ENCODE measurements around the gene PPP1R14D. TPM values are rescaled to one million over a fixed set of nuclear protein-coding genes. Genes with fewer than 3 reads are reported as not detected.

The PPP1R14D gene
- total RNA-seq, 1 donor from 2014 or later, result not detected

DNA sequence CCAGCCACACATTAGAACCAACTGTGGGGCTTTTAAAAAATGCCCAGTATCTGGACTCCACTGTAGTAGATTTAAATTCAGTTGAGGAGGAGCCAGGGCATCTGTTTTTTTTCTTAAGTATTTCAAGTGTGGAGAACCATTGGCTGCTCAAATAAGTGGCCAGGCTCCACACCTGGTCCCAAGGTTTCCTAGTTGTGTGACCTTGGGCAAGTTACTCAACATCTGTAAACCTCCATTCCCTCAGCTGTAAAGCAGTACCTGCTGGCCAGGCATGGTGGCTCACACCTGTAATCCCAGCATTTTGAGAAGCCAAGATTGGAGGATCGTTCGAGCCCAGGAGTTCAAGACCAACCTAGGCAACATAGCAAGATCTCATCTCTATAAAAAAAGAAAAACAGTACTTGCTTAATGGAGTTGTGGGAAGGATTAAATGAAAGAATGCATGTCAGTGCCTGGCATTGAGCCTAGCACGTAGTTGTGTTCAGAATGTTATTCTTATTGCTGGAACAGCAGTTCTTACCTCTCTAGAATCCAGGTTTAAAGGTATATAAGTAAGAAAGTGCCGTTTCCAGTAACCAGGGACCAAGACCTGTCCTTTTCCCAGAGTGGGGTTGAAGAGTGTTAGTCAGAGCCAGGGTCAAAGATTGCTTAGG is 2.0 kb downstream of the PPP1R14D start:
- Mint-ChIP-seq H3K9me3 (no peaks in the 10 kb centered on the region), H3K27me3 (ENCODE audit: insufficient read depth) (peaks cover 5% of the 10 kb centered on the region), H3K27ac (no peak overlapping the region), H3K4me3 (no peak overlapping the region), H3K36me3 (ENCODE audit: low read depth) (no peaks in the 10 kb centered on the region), H3K4me1 (ENCODE audit: low read depth) (peaks cover 4% of the 10 kb centered on the region)
- DNase-seq (ENCODE audit: low spot score), result no peak
- intact Hi-C loops (cut with micrococcal nuclease), result no loop called here

DNA sequence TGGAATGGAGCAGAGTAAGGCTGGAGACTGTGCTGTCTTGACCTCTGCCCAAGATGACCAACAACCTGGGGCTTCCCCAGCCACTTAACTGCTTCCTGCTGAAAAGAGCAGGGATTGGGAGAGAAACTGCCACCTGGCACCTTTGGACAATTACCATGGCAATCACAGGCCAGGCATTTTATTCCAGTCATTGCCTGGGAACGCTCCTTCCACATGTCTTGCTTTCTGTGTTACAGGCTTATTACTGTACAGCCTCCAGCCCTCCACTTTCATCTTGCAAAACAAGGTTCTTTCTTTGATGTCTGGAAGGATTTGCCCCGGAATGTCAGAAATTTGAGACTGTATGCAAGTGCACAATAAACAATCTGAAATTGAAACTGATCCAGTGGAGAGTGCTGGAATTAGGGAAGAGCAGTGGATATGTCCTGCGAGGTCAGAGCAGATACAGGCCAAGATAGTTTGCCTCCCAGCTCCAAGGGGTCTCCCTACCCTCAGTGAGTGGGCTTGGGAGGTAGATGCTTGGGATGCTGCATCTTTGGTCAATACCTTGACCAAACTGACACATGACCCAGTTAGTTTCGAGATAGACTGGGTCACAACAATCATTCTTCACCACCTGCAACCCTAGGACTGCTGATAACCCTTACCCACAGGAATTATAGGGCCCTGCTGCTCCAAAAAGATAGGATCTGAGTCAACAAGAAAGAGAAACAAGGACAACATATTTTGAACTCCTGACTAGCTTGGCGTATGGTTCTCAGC is 2.7 kb downstream of the PPP1R14D start:
- Mint-ChIP-seq H3K9me3 (no peaks in the 10 kb centered on the region), H3K4me1 (ENCODE audit: low read depth) (peaks cover 4% of the 10 kb centered on the region), H3K27ac (no peak overlapping the region), H3K36me3 (ENCODE audit: low read depth) (no peaks in the 10 kb centered on the region), H3K4me3 (no peak overlapping the region), H3K27me3 (ENCODE audit: insufficient read depth) (peaks cover 5% of the 10 kb centered on the region)
- intact Hi-C loops (cut with micrococcal nuclease), result no loop called here
- no peak for DNase-seq (ENCODE audit: low spot score)

DNA sequence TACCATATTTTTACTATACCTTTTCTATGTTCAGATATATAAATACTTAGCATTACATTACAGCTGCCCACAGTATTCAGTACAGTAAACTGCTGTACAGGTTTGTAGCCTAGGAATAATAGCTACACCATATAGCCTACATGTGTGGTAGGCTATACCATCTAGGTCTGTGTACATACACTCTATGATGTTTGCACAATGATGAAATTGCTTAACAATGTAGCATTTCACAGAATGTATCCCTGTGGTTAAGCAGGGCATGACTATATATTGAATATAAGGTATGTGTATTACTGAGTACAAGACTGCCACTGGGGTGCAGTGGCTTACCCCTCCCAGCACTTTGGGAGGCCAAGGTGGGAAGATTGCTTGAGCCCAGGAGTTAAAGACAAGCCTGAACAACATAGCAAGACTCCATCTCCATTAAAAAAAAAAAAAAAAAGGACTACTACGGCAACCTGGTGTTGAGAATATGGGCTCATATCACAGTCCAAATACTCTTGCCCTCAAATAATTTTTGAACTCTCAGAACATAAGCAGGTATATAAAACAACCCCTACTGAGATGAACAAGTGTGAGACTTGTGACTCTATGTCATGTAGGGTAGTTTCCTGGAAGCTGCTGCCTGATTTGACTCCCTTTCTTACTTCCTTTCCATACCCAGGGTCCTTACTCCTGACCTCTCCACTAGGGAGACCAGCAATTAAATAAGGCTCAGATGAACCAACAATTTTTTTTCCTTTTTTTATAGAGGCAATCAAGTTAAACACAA is 4.8 kb downstream of the PPP1R14D start:
- H3K4me3 Mint-ChIP-seq, result no peak overlapping the region
- intact Hi-C loops (cut with micrococcal nuclease), result no loop called here
- no peak overlapping the region for H3K27ac Mint-ChIP-seq
- no peaks in the 10 kb centered on the region for H3K36me3 Mint-ChIP-seq (ENCODE audit: low read depth)
- H3K27me3 Mint-ChIP-seq (ENCODE audit: insufficient read depth), result peaks cover 5% of the 10 kb centered on the region
- DNase-seq (ENCODE audit: low spot score), result no peak
- no peaks in the 10 kb centered on the region for H3K9me3 Mint-ChIP-seq
- peaks cover 4% of the 10 kb centered on the region for H3K4me1 Mint-ChIP-seq (ENCODE audit: low read depth)

DNA sequence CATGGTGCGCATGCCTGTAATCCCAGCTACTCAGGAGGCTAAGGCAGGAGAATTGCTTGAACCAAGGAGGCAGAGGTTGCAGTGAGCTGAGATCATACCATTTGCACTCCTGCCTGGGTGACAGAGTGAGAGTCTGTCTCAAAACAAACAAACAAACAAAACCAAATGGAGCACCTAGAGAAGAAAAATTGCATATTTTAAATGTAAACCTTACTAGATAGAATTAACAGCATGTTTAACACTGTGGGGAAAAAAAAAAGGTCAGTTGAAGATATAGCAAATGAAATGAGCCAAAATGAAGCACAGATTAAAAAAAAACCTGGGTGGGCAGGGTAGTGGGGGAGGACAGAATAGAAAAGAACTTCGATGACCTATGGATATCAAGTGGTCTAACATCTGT is 7.3 kb downstream of the PPP1R14D start:
- Mint-ChIP-seq H3K27me3 (ENCODE audit: insufficient read depth) (no peaks in the 10 kb centered on the region), H3K4me3 (no peak overlapping the region), H3K9me3 (no peaks in the 10 kb centered on the region), H3K27ac (no peak overlapping the region), H3K36me3 (ENCODE audit: low read depth) (no peaks in the 10 kb centered on the region), H3K4me1 (ENCODE audit: low read depth) (peaks cover 4% of the 10 kb centered on the region)
- intact Hi-C loops (cut with micrococcal nuclease), result no loop called here
- no peak for DNase-seq (ENCODE audit: low spot score)

DNA sequence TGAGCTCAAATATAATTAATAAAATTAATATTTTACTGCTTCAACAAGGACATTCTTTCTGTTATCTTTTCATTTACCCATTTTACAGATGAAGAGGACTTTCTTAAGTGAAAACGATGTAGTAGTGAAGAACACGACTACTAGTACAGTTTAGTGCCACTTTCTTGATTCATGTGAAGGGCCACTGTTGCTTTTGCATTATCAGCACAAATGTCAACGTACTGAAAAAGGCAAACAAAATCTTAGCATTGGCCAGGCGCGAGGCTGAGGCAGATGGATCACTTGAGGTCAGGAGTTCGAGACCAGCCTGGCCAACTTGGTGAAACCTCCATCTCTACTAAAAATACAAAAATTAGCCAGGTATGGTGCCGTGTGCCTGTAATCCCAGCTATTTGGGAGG is 9.5 kb downstream of the PPP1R14D start:
- intact Hi-C loops (cut with micrococcal nuclease), result no loop called here
- Mint-ChIP-seq H3K27me3 (ENCODE audit: insufficient read depth) (no peaks in the 10 kb centered on the region), H3K4me3 (no peak overlapping the region), H3K27ac (no peak overlapping the region), H3K9me3 (no peaks in the 10 kb centered on the region), H3K36me3 (ENCODE audit: low read depth) (peaks cover 11% of the 10 kb centered on the region), H3K4me1 (ENCODE audit: low read depth) (peaks cover 3% of the 10 kb centered on the region)
- no peak for DNase-seq (ENCODE audit: low spot score)

DNA sequence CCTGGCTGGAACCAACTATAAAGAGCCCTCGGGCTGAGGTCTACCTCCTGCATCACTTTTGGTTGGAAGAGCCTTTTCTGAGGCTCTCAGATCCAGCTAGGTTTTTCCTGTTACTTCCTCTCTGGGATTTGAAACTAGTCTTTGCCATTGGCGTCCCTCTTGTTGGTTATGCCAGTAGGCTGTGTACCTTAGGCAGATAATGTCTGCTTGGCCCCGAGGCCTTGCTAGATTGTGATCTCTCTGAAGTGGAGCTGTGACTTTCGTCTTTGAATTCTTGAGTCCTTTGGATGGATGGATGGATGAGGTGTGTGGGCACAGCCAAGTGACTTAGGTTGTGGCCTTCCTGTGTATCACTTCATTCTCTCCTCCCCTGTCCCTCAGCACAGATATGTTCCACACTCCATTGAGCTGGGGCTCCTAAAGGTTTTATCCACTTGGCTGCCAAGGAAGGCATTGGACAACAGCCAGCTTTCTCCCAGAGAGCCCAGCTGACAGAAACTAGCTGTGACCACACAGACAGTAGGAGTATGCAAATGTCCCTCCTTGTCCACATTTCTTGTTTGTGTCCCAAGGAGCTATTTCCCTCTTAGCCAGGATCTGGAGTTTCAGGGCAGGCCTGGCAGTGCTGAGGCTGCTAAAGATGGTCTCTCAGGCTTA is 13.3 kb downstream of the PPP1R14D start:
- Mint-ChIP-seq H3K27me3 (ENCODE audit: insufficient read depth) (no peaks in the 10 kb centered on the region), H3K27ac (no peak overlapping the region), H3K4me1 (ENCODE audit: low read depth) (no peaks in the 10 kb centered on the region), H3K9me3 (no peaks in the 10 kb centered on the region), H3K36me3 (ENCODE audit: low read depth) (peaks cover 26% of the 10 kb centered on the region), H3K4me3 (no peak overlapping the region)
- intact Hi-C loops (cut with micrococcal nuclease), result no loop called here
- DNase-seq (ENCODE audit: low spot score), result no peak

DNA sequence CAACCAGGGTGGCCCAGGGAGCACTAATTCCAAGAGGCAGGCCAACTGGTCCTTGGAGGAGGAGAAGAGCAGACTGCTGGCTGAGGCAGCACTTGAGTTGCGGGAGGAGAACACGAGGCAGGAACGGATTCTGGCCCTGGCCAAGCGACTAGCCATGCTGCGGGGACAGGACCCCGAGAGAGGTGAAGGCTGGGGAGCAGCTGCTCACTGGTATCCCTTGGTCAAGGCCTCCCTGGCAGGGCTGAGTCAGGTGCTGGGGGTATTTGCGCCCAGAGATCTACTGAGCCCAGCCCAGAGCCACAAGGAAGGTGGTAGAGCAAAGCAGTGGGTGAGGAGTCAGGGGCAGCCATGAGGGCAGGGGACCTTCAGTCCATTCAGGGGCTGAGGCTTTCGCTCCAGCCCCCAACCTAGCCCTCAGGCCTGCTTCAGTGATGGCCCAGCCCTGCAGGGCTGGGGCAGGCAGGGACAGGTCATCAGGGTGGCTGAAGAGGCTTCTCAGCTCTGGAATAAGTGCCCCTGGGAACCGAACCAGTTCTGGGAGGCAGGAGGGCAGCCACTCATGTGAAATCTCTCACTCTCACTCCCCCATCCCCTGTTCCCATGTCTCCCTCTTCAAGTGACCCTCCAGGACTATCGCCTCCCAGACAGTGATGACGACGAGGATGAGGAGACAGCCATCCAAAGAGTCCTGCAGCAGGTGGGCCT is 15.6 kb downstream of the PPP1R14D start:
- peaks cover 26% of the 10 kb centered on the region for H3K36me3 Mint-ChIP-seq (ENCODE audit: low read depth)
- peaks cover 11% of the 10 kb centered on the region for H3K4me1 Mint-ChIP-seq (ENCODE audit: low read depth)
- no peaks in the 10 kb centered on the region for H3K27me3 Mint-ChIP-seq (ENCODE audit: insufficient read depth)
- intact Hi-C loops (cut with micrococcal nuclease), result no loop called here
- H3K9me3 Mint-ChIP-seq, result no peaks in the 10 kb centered on the region
- no peak overlapping the region for H3K27ac Mint-ChIP-seq
- H3K4me3 Mint-ChIP-seq, result no peak overlapping the region
- no peak for DNase-seq (ENCODE audit: low spot score)

DNA sequence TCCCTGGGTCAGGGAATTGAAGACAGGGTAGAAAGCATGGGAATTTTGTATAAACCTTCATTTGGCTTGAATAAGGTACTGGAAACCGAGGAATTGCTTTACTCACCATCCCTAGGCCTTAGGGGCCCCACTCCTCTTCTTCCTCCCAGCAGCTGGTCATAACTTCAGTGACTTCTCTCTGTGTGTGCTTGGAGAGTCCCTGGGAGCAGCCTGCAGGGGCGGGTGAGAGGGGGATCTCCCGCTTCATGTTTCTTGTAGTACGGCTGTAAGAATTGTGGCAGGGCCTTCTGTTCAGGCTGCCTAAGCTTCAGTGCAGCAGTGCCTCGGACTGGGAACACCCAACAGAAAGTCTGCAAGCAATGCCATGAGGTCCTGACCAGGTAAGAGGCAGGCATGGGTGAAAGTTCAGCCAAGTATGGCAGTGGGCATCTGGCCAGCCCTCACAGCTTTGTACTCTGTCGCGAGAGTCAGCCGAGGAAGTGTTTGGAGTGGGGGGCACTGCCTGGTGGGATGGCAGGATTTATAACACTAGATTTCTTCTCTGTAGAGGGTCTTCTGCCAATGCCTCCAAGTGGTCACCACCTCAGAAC is 19.6 kb downstream of the PPP1R14D start:
- Mint-ChIP-seq H3K27me3 (ENCODE audit: insufficient read depth) (no peaks in the 10 kb centered on the region), H3K27ac (no peak overlapping the region), H3K36me3 (ENCODE audit: low read depth) (peaks cover 16% of the 10 kb centered on the region), H3K4me1 (ENCODE audit: low read depth) (peaks cover 17% of the 10 kb centered on the region), H3K9me3 (no peaks in the 10 kb centered on the region), H3K4me3 (peak overlapping the region; percentile 93)
- DNase-seq (ENCODE audit: low spot score), result no peak
- intact Hi-C loops (cut with micrococcal nuclease), result loop anchor here (5.0 kb wide), 2 partner anchors 48 to 143 kb away; partner anchors contain the start of gene CHAC1

DNA sequence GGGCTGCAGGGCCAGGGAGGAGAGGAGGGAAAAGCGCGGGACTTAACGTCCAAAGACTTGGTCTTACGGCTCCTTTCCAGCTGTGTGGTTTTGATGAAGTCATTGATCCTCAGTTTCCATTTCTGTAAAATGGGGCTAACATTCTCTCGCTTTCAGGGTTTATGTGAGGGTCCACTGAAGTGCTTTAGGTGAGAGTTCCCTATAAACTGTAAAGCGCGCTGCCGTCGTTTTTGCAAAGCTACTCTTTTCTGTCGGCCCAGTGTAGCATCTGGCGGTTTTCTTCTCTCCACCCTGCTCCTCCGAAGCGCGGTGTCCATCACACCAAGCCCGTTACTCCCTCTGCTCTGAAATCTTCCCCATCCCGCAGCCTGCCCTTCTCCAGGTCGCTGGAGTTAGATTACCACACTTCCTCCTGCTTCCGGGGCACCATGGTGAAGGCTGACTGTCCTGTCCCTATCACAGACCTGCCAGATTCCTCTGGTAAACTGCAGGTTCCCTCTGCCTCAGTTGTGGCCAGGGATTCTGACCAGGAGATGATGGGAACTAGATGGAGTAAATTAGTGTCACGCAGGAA is 20.5 kb downstream of the PPP1R14D start:
- peak overlapping the region; percentile 74 for H3K27ac Mint-ChIP-seq
- H3K27me3 Mint-ChIP-seq (ENCODE audit: insufficient read depth), result no peaks in the 10 kb centered on the region
- intact Hi-C loops (cut with micrococcal nuclease), result loop anchor here (1.0 to 5.0 kb wide), 16 partner anchors 36 to 1465 kb away; partner anchors contain the start of genes CHAC1, CHP1, GANC and INO80
- H3K4me3 Mint-ChIP-seq, result peak overlapping the region; percentile 93
- DNase-seq (ENCODE audit: low spot score), result no peak
- H3K9me3 Mint-ChIP-seq, result no peaks in the 10 kb centered on the region
- peaks cover 17% of the 10 kb centered on the region for H3K4me1 Mint-ChIP-seq (ENCODE audit: low read depth)
- peaks cover 15% of the 10 kb centered on the region for H3K36me3 Mint-ChIP-seq (ENCODE audit: low read depth)

DNA sequence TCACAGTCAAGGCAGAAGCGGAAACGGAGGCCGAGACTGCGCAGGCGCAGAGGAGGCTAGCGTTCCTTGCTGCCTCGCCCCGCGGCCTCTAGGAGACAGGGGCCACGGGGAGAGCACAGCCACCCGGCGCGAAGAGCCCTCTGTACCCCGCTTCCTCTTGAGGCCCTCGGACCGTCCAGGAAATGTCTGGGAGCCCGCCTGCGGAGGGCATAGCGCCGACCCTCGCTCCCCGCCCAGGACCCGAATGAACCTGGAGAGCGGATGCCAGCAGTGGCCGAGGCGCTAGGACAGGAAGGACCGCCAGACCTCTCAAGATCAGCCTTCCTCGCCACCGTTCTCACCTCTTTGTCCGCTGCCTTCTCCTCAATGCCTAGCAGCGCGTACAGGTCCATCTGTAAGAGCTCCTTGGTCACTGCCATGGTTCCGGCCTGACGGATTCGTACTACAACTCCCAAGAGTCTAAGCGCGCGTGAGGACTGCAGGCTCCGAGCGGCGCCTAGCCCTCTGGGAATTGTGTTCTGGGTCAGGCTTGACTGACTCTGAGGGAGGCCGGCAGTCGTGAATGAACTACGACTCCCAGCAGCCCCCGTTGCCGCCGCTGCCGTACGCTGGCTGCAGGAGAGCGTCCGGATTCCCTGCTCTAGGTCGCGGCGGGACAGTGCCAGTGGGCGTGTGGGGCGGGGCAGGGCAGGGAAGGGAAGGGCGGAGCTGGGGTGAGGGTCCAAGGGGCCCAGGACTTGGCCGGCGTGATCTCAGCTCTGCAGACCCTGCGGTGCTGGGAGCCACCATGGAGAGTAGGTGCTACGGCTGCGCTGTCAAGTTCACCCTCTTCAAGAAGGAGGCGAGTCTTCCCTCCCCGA is 21.2 kb downstream of the PPP1R14D start, which contains the start of the genes DNAJC17 and ZFYVE19:
Gene DNAJC17, minus strand, starts transcription at position 446 of the 860 bp plus-strand sequence. Its CDS starts 27 bp downstream, at position 419.
Gene ZFYVE19, plus strand, starts transcription at position 62 of the 860 bp plus-strand sequence. Its CDS starts 501 bp downstream, at position 563.
- intact Hi-C loops (cut with micrococcal nuclease), result loop anchor here (1.0 to 5.0 kb wide), 16 partner anchors 37 to 1466 kb away; partner anchors contain the start of genes CHAC1, CHP1, GANC and INO80
- H3K9me3 Mint-ChIP-seq, result no peaks in the 10 kb centered on the region
- peak within 1 kb of the TSS; percentile 100 for H3K27ac Mint-ChIP-seq
- peaks cover 15% of the 10 kb centered on the region for H3K36me3 Mint-ChIP-seq (ENCODE audit: low read depth)
- peaks cover 17% of the 10 kb centered on the region for H3K4me1 Mint-ChIP-seq (ENCODE audit: low read depth)
- peak; percentile 93 for DNase-seq (ENCODE audit: low spot score)
- H3K4me3 Mint-ChIP-seq, result peak within 1 kb of the TSS; percentile 93
- no peaks in the 10 kb centered on the region for H3K27me3 Mint-ChIP-seq (ENCODE audit: insufficient read depth)

DNA sequence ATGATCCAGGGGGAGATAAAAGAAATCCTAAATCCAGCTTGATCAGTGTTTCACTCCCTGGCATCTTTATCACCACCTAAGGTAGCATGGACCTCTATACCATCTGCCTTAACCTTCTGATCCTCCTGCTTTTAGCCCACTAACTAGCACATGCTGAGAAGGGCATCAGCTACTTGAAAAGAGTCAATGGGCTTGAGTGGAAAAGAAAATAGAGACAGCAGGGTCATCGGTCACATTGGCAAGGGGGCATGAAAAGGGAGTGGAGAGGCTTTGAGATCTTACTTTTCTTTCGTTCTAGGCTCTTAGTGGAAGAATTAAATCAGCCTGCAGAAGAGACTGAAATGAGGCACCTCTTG is 21.9 kb downstream of the PPP1R14D start:
- peaks cover 18% of the 10 kb centered on the region for H3K36me3 Mint-ChIP-seq (ENCODE audit: low read depth)

More for the DNA sequence above, 21.9 kb downstream of the PPP1R14D start:
- no peak for DNase-seq (ENCODE audit: low spot score)
- peak overlapping the region; percentile 93 for H3K4me3 Mint-ChIP-seq
- intact Hi-C loops (cut with micrococcal nuclease), result loop anchor here (1.0 to 5.0 kb wide), 16 partner anchors 38 to 1466 kb away; partner anchors contain the start of genes CHAC1, CHP1, GANC and INO80
- H3K27ac Mint-ChIP-seq, result peak overlapping the region; percentile 100
- H3K4me1 Mint-ChIP-seq (ENCODE audit: low read depth), result peaks cover 17% of the 10 kb centered on the region
- no peaks in the 10 kb centered on the region for H3K27me3 Mint-ChIP-seq (ENCODE audit: insufficient read depth)
- H3K9me3 Mint-ChIP-seq, result no peaks in the 10 kb centered on the region

Data from activated T-helper 1 cell treated with anti-CD3 and anti-CD28 coated beads, Interleukin-12 subunit alpha, Interleukin-12 subunit beta, Interleukin-2, Interleukin-4 antibody, amounts not matched to agents 30 ng/mL and 10 ng/mL and 1 ng/mL, durations not matched to agents 14 hours and 24 hours and 36 hours (primary cell).